ENCODE results near the gene SHC2. TPM values are rescaled to one million over a fixed set of nuclear protein-coding genes. Genes with fewer than 3 reads are reported as not detected.

The SHC2 gene
- total and polyA plus RNA-seq, 7 donors: 2.2 to 9.7 (median 4.5) TPM

- Histone ChIP-seq H3K36me3 (ENCODE audit: insufficient read depth in 1 of 2, low read depth in 1 of 2) (no peaks in the 10 kb centered on the region), H3K4me3 (no peak overlapping the region), H3K27me3 (ENCODE audit: insufficient read depth in 3 of 3, low read length in 2 of 3) (peaks cover 0 to 47% (median 13%) of the 10 kb centered on the region in 3 donors), H3K4me1 (no peaks in the 10 kb centered on the region), H3K9me3 (no peaks in the 10 kb centered on the region), H3K27ac (no peak overlapping the region)
- TF ChIP-seq, protein P1, sequence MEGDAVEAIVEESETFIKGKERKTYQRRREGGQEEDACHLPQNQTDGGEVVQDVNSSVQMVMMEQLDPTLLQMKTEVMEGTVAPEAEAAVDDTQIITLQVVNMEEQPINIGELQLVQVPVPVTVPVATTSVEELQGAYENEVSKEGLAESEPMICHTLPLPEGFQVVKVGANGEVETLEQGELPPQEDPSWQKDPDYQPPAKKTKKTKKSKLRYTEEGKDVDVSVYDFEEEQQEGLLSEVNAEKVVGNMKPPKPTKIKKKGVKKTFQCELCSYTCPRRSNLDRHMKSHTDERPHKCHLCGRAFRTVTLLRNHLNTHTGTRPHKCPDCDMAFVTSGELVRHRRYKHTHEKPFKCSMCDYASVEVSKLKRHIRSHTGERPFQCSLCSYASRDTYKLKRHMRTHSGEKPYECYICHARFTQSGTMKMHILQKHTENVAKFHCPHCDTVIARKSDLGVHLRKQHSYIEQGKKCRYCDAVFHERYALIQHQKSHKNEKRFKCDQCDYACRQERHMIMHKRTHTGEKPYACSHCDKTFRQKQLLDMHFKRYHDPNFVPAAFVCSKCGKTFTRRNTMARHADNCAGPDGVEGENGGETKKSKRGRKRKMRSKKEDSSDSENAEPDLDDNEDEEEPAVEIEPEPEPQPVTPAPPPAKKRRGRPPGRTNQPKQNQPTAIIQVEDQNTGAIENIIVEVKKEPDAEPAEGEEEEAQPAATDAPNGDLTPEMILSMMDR (IDR thresholded peaks at IDR 0.05): no peak
- intact Hi-C loops (cut with DNase I): no loop called here
- ATAC-seq (peak in 3 of 4 donors; percentile 32 to 56 (median 49)), DNase-seq (peak; percentile 53 to 78)
- WGBS, 3 donors: 3 to 8% (median 6%) methylated on average over 14 of the region's 14 CpGs
Measured at GRCh38 chr19:372306-372890, 88.4 kb downstream of the SHC2 start.

DNA sequence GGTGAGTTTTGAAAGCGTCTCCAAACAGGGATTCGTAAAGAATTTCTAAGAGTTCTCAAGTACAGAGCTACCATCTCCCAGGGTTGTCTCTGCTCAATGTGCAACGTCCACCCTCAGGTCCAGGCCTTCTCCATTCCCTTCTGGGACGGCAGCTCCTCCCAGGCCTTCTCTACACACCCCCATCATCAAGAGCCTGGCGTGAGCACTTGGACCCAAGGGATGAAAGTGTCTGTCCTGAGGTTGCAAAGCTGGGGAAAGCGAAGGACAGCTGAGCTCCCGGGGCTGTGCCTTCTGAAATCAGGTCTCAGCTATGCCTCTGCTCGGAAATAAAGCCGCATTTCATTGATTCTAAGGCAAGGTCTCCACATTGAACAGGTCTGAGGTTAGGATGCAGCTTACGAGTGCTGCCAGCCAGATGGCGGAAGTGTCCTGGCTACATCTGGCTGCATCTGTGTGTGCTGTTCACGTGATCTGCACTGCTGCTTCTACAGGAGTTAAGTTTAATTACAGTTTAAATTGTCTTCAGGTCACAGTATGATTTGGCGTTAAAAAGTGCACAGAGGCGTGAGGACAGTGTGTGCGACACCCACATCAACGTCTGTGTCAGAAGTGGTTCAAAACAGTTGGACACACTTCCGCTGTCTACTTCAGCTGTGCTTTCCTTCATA is 89.2 kb downstream of the SHC2 start:
- intact Hi-C loops (cut with DNase I): no loop called here
- TF ChIP-seq, protein P1 (IDR thresholded peaks at IDR 0.05): no peak
- H3K9me3 ChIP-seq: no peaks in the 10 kb centered on the region
- no peak for ATAC-seq
- H3K4me3 ChIP-seq: no peak overlapping the region
- 19 to 21% (median 20%) methylated on average over 17 of the region's 17 CpGs for WGBS, 3 donors
- no peaks in the 10 kb centered on the region for H3K4me1 ChIP-seq
- no peak overlapping the region for H3K27ac ChIP-seq
- H3K27me3 ChIP-seq (ENCODE audit: insufficient read depth in 3 of 3, low read length in 2 of 3): peaks cover 0 to 52% (median 13%) of the 10 kb centered on the region in 3 donors
- H3K36me3 ChIP-seq (ENCODE audit: insufficient read depth in 1 of 2, low read depth in 1 of 2): no peaks in the 10 kb centered on the region
- DNase-seq: no peak

DNA sequence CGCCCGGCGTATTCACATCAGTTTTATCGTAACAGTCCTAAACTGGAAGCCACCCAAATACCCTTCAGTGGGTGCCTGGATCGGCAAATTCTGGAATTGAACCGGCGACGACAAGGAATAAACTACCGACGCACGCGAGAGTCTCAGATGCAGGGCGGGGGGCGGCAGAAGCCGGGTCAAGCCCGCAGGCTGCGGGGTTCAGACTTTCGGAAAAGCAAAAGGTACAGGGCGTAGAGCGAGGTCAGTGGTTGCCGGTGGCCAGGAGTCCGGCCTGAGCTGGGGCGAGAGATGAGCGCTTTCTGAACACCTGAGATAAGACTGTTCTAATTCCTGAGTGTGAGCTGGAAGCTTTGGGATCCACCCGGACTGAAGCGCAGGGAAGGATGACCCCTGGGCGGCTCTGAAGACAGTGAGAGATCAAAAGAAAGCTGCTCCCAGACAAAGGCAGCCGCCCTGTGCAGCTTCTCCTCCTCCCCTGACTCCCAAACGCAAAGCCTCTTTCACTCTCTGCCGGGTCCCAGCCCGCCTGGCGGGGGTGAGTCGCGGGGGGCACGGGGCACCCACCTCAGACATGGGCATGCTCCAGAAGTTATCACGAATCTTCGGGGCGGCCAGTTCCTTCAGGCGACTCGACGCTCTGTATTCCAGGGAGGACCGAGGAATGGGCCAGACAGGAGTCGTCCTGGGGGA is 90.0 kb downstream of the SHC2 start:
- intact Hi-C loops (cut with DNase I): no loop called here
- no peak for DNase-seq
- no peaks in the 10 kb centered on the region for H3K9me3 ChIP-seq
- no peak for ATAC-seq
- H3K36me3 ChIP-seq (ENCODE audit: insufficient read depth in 1 of 2, low read depth in 1 of 2): no peaks in the 10 kb centered on the region
- WGBS, 3 donors: 81 to 82% (median 81%) methylated on average over 43 of the region's 43 CpGs
- H3K4me3 ChIP-seq: no peak overlapping the region
- no peak overlapping the region for H3K27ac ChIP-seq
- H3K27me3 ChIP-seq (ENCODE audit: insufficient read depth in 3 of 3, low read length in 2 of 3): peaks cover 0 to 52% (median 13%) of the 10 kb centered on the region in 3 donors
- TF ChIP-seq, protein P1 (IDR thresholded peaks at IDR 0.05): no peak
- H3K4me1 ChIP-seq: no peaks in the 10 kb centered on the region

DNA sequence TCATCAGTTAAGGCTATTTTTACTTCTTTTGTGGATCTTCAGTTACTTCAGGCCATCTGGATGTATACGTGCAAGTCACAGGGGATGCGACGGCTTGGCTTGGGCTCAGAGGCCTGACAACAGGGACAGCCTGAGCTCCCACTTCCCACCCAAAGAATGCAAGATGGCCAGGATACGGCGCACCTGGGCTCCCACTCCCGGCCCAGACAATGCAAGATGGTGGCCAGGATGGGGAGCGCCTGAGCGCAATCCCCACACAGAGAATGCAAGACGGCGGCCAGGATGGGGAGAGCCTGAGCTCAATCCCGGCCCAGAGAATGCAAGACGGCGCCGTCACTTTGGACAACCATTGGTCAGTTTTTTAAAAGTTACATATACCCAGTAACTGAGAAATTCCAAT is 91.0 kb downstream of the SHC2 start:
- no peaks in the 10 kb centered on the region for H3K9me3 ChIP-seq
- H3K27ac ChIP-seq: no peak overlapping the region
- intact Hi-C loops (cut with DNase I): no loop called here
- ATAC-seq (no peak), DNase-seq (no peak)
- H3K36me3 ChIP-seq (ENCODE audit: insufficient read depth in 1 of 2, low read depth in 1 of 2): no peaks in the 10 kb centered on the region
- H3K27me3 ChIP-seq (ENCODE audit: insufficient read depth in 3 of 3, low read length in 2 of 3): peaks cover 0 to 43% (median 12%) of the 10 kb centered on the region in 3 donors
- no peaks in the 10 kb centered on the region for H3K4me1 ChIP-seq
- 88 to 95% (median 89%) methylated on average over 14 of the region's 14 CpGs for WGBS, 3 donors
- TF ChIP-seq, protein P1 (IDR thresholded peaks at IDR 0.05): no peak
- H3K4me3 ChIP-seq: no peak overlapping the region

Measured in psoas muscle (tissue), 8 donors.